GM19023 (cell line): Measurements from ENCODE around the gene BPHL.
"Not testable (repeated sequence)": the region's sequence is repeated elsewhere in the genome, so short reads cannot be mapped to it uniquely, and the experiment has no call there.

ENCODE experiments used
- ATAC-seq: cut with Tn5 transposase; IDR thresholded peaks from one replicate; pipeline ENCODE4 v1.9.1; 2021; ENCODE audit warnings: mild to moderate bottlenecking, moderate library complexity; ENCODE audit not compliant: unreplicated experiment

Gene BPHL

DNA sequence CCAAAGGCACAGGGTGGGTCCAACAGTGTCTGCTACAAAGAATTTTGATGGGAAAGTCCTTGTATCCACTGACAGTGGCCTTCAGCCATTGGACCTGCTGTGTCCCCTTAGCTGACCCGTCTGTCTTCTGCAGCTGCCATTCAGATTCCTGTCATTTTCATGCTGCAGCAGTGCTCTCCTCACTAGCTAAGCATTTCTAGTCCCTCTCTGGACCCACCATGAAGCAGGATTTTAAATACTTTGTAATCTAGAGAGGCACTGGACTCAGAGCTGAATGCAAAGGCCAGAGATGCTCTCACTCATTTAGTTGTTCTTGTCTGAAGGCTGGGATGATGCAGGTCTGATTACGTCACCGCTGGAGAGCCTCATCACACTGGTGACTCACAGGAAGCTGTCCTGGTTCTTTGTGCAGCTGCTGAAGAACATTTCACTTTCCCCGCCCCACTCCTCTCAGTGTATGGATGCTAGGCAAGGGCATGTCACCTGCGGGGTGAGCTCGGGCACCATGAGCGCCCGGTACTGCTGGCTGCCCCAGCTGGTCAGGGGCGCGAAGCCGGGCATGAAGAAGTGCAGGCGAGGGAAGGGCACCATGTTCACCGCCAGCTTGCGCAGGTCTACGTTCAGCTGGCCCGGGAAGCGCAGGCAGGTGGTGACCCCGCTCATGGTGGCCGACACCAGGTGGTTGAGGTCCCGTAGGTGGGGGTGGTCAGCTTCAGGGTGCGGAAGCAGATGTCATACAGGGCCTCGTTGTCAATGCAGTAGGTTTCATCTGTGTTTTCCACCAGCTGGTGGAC, 58.2 kb downstream of the BPHL start:
- ATAC-seq: no peak

DNA sequence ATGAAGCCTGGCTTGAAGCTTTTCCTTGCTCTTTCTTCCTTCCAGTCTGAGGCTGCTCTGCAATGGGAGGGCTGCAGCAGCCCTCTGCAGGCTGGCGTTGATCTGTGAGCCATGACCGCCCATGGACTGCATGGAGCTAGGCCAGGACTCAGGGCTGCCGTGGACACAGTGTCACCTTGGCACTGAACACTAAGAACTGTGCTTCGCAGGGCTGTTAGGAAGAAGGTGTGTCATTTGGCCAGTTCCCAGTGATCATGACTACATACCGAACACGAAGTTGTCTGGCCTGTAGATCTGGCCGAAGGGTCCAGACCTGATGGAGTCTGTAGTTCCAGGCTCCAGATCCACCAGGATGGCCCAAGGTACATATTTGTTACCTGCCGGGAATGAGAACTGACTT, 60.2 kb downstream of the BPHL start:
- not testable (repeated sequence) for ATAC-seq

DNA sequence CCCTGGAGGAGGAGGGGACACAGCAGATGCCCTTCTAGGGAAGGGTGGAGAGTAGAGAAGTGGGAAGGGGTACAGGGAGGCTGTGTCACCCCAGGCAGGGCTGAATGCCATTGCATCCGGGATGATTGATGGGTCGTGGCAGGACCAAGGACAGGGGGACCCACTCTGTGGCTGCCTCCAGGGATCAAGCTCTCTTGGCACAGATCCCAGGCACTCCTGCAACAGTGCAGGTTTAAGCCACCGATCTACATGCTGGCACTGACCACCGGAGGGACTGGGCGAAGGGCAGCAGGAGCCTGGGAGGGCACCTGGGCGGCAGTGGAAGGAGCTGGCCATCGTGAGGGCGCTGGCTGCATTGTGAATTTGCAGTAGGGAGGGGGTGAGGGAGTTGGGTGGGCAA, 61.4 kb downstream of the BPHL start:
- ATAC-seq: not testable (repeated sequence)

DNA sequence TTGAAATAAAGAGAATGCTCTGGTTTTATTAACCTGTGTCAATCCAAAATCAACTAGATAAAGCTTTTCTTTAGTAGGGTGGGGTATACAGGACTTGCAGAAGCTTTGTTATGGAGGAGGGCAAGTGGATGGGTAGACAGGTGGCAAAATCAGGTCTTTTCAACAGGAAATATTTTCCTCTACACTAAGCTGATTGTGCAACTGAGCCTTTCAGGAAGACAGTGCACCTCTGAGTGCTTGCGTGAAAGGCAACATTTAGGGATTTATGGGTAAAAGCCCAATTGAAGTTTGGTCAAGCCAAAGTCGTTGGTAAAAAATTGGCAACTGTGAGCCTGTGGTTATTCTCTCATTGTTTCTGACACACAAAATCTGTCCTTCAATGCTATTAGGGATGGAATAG, 62.6 kb downstream of the BPHL start:
- no peak for ATAC-seq

DNA sequence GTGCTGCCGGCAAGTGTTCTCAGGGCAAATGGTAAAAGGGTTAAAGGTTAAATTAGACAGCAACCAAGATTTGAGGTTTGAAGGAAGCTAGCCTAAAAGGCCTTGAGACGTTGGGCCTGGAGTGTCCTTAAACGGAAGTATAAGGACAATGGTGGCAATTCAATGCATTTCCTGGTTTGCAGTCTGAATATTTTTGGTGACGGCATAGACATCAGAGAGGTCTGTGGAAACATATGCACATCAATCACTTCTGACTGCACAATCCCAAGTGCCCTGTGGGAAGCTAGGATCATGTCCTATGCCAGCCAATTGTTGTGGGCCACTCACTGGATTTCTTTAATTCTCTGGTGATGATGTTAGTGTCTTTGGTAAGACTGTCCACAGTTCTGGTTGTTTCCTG, 64.6 kb downstream of the BPHL start:
- no peak for ATAC-seq

DNA sequence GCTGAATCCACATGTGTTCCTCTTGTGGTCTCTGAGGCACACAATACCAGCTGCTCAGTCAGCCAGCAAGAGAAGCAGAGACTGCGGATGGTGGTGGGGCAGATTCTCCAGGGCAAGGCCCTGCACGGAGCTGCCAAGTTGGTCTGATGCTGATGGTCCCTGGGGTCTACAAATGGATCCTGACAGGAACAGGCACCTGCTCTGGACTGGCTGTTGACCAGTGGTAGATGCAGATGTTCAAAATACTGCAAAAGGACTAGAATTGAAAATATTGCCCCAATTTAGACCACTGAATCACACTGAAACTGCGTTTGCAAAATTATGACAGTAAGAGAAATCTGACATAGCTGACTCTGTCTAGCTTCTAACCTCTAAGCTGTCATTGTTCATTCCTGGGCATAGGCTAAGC, 68.5 kb downstream of the BPHL start:
- no peak for ATAC-seq

DNA sequence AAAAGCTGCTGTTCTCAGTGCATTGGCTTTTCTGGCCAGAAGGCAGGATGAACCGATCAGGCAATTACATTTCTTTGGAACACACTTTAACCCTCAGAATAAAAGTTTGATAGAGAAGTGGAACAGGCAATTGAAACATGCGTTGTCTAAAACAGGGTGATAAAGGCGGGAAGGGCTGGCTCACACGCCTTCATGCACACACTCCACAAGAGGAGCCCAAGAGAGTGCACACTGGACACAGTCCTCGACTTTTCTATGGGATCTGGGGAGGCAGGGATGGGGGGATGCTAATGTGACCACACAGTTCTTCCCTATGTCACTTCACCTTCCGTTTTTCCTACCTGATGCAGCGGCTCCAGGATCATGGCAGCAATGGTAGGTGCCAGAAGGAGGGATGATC, 69.8 kb downstream of the BPHL start:
- no peak for ATAC-seq

DNA sequence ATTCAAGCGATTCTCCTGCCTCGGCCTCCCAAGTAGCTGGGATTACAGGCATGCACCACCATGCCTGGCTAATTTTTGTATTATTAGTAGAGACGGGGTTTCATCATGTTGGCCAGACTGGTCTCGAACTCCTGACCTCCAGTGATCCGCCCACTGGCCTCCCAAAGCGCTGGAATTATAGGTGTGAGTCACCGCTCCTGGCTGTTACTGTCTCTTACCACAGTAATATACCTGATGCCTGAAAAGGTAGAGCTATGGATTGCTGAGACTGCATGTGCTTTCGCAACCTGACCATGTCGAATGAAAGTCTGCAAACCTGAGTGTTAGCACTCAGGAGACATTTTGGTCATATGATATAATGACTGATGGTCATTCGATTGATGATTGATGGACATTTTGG, 70.7 kb downstream of the BPHL start:
- not testable (repeated sequence) for ATAC-seq

DNA sequence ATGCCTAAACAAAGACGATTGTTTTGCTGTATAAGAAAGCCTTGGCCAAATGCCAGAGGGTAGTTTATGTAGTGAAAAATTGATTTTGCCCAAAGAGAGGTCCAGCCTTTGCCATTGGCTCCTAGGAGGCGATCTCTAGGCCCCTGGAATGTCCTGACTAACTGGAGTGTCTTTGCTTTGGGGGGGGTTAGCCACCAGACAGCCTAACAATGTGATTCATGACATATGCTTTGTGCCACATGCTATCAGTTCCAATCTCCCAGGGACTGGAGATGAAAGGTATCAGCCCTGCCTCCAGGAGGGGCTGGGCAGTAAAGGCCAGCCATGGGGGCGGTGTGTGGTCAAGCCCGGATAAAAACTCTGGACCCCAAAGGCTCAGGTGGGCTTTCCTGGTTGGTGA, 71.5 kb downstream of the BPHL start:
- ATAC-seq: no peak

DNA sequence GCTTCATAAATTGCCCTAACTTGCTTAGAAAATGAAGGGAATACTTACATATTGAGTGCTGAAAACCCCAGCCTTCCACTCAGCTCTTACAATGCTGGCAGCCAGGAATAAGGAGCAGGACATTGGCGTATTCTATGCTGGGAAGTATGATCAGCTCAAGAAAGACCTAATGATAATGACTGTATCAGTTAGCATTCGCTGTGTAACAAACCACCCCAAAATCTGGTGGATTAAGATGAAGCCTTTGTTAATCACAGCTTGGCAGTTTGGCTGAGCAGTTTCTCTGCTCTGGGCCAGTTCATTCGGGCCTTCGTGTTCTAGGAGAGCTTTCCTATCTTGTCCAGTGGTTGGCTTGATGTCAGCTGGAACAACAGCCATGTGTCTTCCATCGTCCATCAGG, 72.3 kb downstream of the BPHL start:
- no peak for ATAC-seq

DNA sequence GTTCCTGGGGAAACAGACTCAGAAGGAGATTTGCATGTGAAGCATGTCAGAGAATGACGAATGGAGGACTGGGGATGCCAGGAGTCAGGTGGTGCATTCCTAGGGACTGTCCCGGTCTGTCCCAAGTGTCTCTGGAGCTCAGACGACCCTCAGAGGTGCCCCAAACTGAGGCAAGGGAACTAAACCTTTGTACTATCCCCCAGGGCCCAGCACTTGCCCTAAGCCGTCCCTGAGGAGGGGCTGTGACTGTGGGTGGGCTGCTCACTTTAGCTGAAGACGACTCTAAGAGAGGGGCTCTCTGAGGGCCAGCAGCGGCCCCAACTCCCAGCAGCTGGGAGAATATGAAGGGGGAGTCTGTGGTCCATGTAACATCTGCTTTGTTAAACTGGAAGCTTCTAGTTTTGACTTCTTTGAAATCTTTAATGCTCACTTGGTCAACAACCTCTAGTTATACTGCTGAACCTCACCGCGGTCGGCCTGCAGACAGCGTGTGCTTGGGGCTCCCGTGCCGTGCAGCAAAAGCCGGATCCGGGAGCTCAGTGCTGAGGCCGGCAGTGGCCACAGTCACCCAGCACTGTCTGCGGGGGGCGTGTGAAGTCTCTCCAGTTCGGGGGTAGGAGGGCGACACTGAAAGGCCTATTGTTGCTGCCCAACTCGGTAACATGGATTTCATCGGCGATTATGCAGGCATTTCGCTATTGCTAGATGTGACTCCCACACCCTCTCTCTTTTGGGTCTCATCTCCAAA, 74.8 kb downstream of the BPHL start:
- no peak for ATAC-seq

DNA sequence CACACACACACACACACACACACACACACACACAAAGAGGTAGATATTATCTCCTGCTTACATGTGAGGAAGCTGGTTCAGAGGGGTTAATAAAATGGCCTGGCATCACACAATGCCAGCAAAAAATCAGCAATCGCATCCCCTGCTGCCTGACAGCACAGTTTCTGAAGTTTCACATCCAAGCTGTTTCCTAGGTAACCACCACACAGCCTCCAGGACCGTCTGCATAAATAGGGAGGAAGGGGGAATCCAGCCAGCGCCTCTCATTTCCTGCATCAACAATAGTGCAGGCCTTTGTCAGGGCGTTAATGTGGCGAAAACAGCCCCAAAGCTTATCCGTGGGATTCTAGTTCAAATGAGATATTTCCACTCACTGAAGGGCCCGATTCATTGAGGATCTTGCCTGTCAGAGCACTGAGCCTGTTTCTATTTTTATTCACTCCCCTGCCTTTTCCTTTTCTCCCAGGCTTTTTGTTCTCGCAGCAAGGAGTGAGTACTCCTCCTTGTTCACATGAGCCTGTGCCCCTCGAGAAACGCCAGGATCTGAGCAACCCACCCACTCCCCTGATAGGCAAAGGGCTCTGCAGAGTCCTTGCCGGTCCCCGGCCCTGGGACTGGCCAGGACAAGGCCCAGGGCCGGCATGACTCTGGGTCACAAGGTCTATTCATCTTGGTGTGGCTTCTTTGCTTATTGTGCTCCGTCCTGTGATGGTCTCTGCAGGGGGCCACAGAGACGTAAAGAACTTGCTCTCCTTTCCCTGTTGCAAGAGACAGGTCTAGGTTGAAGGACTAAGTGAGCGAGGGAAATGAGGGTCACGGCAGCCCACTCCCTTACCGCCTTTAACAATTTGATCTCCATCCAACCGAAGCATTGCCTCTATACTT, 76.3 kb downstream of the BPHL start:
- no peak for ATAC-seq

DNA sequence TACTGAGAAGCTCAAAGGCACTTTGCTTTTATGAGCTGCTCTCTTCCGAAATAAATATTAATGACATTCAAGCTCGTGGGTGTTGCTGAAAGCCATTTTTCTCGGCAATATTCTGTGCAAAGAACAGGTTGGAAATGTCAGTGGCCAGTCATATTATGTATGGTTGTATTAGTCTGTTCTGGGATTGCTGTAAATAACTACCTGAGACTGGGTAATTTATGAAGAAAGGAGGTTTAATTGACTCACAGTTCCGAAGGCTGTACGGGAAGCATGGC, 76.8 kb downstream of the BPHL start:
- ATAC-seq: no peak

DNA sequence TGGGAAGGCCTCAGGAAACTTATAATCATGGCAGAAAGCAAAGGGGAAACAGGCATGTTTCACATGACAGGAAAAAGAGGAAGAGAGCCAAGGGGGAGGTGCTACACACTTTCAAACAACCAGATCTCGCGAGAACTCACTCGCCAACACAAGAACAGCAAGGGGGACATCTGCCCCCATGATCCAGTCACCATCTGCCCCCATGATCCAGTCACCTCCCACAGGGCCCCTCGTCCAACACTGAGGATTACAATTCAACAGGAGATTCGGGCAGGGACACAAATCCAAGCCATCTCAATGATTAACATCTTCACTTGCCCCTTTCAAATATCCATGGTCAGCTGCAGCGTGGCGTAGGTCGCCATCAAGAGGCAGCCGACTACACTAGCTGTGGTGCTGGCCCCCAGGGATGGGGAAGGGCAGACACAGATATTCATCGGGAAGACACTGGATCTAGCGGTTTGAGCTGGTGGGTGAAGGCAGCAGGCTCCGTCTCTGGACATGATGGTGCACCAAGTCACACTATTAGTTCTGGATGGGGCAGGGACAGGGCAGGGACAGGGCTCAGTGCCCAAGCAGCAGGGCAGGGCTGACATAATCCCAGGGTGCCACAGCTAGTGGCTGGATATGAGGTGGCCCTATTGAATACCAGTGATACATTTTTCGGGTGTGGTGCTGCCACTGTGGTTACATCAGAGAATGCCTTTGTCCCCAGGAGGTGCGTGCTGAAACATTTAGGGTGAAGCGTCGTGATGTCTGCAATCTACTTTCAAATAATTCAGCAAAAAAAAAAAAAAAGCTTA, 77.4 kb downstream of the BPHL start:
- ATAC-seq: no peak

DNA sequence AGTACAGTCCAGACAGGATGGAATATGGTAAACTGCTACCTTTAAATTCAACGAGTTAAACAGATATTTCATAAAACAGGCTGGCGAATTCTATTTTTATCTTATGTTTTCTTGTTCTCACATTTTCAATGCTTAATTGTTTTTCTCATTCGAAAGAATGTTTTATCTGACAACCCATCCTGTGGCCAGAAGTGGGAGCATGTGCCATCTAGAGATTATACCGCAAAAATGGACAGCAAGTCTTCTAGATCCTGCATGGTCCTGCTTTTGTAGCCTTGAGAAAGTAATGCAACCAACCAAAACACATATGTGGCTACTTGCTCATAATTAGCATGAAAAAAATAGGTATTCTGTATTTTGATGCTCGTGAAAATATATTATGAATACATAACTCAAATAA, 78.3 kb downstream of the BPHL start:
- no peak for ATAC-seq

DNA sequence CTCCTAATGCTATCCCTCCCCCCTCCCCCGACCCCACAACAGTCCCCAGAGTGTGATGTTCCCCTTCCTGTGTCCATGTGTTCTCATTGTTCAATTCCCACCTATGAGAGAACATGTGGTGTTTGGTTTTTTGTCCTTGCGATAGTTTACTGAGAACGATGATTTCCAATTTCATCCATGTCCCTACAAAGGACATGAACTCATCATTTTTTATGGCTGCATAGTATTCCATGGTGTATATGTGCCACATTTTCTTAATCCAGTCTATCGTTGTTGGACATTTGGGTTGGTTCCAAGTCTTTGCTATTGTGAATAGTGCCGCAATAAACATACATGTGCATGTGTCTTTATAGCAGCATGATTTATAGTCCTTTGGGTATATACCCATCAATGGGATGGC, 79.2 kb downstream of the BPHL start:
- not testable (repeated sequence) for ATAC-seq

DNA sequence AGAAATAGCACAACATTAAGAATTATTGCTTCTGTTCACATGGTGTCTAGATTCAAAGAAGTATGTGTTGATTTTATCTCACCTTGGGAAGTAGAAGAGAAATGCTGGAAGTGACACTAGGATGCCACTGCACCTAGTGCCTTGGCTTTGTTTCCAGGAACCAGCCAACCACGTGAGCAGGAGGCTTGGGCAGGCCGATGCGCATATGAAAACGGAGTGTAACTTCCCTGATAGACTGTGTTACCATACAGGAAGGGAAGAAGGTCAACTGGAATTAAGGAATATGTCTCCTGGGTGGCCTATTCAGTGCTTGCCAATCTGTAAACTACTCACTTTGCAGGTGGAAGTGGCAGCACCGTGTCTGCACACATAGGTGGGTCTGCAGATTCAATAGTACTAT, 80.9 kb downstream of the BPHL start:
- no peak for ATAC-seq

DNA sequence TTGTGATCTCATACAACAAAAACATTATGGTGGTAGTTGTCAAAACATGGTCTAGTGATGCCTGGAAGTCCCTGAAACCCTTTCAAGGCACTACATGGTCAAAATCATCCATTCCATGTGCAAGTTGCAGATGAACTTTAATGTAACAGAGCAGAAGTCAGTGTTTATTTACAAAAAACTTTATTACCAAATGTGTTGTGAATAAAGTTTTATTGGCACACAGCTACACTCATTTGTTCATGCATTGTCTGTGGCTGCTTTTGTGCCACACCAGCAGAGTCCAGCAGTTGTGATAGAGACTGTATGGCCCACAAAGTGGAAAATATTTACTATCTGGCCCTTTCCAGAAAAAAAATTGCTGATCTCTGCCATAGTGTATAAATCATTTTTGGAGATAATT, 82.2 kb downstream of the BPHL start:
- ATAC-seq: no peak

DNA sequence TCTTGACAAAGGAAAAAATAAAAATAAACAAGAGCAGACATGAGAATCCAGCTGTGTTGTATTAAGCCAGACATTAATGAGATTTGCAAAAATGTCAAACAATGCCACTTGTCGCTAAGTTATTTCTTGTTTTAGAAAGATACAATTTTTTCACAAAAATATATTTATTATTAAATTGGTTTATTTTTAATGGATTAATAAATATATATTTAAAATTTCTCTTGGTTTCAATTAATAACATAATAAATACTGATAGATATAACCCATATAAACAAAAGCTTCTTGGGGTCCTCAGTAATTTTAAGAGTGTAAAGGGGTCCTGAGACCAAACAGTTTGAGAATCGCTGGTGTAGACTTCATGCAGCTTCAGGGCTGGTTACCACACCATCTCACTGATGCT, 82.9 kb downstream of the BPHL start:
- ATAC-seq: no peak
